HUDEP-2 (cell line): ENCODE data around the gene CHST7.

Experiments
- DNase-seq, 76 experiments: peaks; one replicate each; lab custom pipeline; 2025; ENCODE audit not compliant: unreplicated experiment in 76 of 76; lab: John Stamatoyannopoulos, UW

Gene CHST7

DNA sequence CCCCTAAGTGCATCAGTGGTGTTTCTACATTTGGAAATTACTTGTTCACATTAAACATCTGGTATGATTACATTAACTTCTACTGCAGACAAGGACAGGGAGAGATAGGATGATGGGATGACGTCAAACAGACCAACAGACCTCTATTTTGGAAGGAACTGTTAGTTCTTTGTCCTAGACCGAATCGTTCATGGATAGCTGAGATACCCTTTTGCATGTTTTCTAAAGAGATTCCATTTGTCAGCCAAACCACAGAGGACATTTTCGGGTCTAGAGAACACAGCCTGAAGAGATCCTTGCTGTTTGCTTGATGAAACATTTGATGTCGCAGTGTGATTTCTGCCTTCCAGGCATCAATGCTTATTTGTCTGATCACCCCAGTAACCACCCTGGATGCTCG, 27.7 kb downstream of the CHST7 start:
- no peak for DNase-seq

DNA sequence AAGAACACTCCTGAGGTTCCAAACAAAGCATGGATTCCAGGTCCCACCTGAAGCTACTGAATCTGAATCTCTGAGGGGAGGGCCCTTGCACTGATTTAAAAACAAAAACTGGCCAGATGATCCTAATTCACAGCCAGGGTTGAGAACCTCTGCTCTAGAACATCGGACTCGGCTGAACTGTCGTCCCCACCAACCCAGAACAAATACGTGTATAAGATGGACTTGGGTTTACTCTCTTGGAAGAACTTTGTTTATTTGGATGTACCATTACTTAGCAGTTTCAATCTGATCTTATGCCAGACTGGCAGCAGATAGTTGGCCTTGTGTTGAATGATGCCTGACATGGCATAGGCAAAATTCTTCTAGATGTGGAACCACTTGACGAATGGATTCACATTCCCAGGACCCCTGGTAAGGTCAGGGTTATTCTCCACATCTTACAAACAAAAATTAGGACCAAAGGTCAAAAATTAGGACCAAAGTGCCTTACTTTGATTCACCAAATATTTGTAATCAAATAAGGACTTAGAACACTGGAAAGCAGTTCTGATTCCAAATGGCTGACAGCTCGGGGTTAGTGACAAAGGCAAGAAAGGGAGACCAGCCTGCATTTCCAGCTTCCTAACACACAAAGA, 29.0 kb downstream of the CHST7 start:
- no peak for DNase-seq

DNA sequence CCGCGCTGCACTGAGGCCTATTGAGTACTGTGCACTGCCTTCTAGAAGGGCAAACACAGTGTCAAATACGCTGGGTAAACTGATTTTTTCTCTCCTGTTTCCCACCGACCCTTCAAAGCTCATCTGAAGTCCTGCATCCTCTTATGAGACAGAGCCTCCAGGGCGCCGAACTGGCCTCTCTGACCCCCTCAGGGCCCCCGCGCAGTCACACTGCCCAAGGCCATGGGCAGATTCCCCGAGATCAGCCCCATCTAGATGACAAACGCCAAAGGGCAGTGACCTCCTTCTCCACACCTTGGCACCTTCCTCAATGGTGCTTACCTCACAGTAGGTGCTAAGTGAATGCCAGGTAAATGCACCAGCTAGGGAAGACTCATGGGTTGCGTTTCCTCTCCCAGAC, 34.4 kb downstream of the CHST7 start:
- DNase-seq, result no peak

DNA sequence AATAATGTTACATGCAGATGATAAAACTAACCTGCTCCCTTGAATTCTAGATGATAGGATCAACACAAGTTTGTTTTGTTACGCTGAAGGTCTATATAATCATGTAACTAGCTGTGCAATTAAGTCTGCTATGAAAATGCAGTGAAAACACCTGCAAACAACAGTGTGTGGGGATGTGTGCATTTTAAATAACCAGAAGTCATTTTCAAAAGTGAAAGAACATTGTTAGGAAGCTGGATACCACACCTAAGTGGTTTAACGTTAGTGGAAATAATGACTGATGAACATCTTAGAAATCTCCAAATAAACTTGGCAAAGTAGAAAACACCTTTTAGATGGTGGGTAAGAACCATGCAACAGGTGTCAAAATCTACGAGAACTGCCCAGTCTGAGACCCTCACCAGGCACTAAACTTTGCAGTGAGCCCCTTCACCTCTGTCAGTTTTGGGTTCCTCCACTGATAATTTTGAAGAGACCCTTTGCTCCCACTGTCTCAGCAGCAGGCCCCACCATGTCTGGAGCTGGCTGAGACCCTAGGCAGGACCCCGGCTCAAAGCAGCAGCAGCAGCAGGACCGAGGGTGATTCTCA, 36.6 kb downstream of the CHST7 start:
- no peak for DNase-seq

DNA sequence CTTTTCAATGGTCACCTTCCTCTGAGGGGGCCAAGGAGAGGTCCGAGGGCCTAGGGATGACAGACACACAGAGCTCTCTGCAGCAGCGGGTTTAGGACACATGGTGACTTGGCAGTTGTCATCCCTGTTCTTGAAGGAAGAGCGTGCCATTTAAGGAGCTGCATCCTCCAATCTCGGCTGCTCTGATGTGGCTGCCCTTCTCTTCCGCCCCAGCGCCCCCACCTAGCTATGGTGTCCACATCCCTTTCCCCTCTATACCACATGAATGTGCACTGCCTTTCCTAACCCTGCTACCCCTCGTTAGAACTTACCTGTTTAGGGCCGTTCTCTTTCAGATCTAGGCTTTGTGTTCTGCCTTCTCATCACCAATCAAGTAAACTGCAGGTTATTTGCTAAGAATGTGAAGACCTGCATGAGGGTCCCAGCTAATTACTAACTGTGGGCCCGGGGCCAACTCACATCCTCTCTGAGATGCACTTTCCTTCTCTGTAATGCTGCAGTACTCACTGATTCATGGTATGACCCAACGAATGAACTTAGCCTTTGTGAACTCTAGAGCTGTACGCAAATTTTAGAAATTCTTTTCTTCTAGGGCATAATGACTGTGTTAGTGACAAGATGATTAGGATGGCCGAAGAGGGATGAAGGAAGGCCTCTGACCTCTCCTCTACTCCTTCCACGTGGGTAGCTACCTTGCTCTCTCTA, 38.2 kb downstream of the CHST7 start:
- no peak for DNase-seq

DNA sequence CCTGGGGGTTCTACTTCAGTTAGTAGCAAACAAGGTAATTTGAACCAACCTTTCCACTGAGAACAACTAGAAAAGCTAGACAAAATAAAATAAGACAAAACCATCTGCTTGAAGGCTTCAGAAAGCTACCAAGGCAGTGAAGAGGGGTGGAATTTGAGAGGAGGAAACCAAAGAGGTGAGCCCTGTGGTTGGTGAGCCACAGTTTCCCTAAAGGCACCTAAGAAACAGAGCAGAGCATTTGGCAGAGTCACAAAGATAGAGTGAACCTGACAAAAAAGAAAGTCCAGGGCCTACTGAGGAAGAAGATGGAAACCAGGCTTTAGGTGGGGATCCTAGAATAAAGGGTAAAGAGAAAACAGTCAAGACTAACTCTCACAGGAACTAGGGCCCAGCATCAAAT, 44.3 kb downstream of the CHST7 start:
- no peak for DNase-seq

DNA sequence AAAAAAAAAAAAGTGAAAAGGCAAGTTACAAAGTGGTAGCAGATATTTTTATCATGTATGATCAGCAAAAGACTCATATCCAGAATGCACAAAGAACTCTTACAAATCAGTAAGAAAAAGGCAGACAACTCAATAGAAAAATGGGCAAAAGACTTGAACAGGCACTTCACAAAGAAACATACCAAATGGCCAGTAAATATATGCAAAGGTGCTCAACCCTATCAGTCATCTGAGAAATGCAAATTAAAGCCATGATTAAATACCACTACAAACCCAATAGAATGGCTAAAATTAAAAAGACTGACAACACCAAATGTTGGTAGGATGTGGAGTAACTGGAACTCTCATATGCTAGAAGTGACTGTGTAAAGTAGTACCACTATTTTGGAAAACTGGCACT, 45.4 kb downstream of the CHST7 start:
- DNase-seq, result no peak

DNA sequence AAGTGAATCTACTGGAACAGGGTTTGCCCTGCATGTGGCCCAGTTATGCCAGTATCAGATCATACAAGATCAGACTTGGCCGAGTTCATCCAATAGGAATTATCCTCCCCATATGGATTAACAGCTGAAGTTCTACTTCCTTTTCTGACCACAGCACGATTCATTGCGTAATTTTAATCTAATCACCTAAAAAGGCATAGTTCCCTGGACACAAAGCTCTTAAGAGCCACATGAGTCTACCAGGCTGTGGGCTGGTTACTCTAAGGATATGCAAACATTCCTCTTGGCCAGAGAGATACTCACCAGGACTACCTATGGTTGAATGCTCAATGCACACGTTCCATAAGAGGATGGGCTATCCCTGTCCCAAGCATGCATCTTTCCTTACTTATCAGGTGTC, 46.9 kb downstream of the CHST7 start:
- no peak for DNase-seq

DNA sequence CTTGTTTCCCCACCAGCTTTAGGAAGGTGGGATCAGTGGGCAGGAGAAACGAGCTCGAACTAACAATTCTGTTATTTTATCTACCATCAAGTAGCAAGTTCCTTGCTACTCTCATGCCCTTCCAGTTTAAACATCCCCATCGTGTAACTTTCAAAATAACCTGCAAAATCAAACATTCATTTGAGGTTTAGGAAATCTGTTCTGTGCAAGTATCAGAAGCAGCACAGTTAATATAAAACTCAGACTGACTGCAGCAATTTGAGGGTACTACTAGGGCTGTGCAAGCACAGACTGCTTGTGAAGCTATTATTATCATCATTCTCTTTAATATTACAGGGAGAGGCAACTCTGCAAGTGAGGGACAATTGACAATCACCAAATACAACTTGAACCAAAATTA, 48.0 kb downstream of the CHST7 start:
- no peak for DNase-seq

DNA sequence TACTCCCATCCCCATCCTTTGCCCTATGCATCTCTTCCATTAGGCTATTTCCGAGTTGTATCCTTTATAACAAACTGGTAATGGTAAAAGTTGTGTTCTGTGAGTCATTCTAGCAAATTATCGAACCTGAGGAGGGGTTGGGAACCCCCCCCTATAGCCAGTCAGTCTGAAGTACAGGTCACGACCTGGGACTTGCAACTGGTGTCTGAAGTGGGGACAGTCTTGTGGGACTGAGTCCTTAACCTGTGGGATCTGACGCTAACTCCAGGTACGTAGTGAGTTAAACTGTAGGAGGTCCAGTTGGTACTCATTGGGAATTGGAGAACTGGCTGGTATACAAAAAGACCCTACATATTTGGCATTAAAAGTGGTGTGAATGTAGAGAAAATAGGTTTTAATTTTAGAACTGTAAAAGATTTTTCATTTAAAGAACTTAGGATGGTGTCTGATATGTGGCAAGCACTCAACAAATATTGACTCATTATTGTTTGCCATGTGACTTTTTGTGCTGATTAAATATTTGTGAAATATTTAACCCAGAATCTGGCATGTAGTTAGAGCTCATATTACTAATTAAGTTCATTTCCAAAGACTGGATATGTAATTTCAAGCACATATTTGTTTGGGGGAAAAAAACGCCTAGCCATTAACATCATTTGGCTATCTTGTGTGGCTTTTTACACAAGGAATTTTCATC, 50.7 kb downstream of the CHST7 start:
- no peak for DNase-seq

DNA sequence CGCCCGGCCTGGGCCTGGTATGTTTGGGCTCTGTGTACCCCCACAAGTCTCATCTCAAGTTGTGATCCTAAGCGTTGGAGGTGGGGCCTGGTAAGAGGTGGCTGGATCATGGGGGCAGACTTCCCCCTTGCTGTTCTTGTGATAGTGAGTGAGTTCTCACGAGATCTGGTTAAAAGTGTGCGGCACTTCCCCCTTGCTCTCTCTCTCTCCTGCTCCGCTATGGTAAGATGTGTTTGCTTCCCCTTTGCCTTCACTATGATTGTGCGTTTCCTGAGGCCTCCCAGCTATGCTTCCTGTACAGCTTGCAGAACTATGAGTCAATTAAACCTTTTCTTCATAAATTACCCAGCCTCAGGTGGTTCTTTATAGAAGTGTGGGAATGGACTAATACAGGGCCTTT, 53.0 kb downstream of the CHST7 start:
- no peak for DNase-seq

DNA sequence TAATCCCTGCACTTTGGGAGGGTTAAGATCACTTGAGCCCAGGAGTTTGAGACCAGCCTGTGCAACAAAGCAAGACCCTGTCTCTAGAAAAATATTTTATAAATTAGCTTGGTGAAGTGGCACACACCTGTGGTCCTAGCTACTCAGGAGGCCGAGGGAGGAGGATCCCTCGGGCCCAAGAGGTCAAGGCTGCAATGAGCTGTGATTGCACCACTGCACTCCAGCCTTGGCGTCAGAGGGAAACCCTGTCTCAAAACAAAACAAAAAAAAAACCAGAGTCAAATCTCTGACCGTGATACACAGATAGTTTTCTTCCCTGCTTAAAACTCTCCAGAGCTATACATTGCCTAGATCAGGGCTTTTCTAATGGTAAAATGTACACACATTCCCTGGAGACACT, 53.5 kb downstream of the CHST7 start:
- no peak for DNase-seq

DNA sequence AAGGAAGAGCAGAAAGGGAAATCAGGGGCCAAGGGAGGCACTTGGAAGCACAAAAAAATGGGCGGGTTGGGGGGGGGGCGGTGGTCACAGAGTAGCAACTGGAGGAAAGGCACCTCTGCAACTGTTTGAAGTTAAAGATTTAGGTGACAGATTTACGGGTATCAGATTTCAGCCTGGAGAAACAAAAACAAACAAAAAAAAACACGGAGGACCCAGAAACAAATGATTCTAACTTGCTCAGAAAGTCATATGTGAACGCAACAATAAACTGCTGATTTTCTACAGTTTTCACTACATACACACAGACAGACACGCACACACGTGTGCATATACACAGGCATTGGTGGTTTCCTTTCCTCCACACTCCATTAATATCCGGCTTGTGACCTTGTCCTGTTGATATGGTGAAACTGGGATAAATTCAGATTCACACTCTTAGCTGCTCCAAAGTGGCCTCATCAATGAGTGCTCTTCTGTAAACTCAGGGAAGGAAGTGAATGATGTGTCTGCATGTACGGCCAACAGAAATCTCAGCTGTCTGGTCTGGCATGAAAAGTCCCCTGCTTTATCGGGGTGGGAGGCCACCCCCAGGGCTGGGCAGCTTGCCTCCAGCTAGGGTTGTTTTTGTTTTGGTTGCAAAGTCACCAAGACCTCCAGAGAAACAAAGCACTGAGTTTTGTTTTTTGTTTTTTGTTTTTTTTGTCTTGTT, 54.3 kb downstream of the CHST7 start:
- DNase-seq, result no peak

DNA sequence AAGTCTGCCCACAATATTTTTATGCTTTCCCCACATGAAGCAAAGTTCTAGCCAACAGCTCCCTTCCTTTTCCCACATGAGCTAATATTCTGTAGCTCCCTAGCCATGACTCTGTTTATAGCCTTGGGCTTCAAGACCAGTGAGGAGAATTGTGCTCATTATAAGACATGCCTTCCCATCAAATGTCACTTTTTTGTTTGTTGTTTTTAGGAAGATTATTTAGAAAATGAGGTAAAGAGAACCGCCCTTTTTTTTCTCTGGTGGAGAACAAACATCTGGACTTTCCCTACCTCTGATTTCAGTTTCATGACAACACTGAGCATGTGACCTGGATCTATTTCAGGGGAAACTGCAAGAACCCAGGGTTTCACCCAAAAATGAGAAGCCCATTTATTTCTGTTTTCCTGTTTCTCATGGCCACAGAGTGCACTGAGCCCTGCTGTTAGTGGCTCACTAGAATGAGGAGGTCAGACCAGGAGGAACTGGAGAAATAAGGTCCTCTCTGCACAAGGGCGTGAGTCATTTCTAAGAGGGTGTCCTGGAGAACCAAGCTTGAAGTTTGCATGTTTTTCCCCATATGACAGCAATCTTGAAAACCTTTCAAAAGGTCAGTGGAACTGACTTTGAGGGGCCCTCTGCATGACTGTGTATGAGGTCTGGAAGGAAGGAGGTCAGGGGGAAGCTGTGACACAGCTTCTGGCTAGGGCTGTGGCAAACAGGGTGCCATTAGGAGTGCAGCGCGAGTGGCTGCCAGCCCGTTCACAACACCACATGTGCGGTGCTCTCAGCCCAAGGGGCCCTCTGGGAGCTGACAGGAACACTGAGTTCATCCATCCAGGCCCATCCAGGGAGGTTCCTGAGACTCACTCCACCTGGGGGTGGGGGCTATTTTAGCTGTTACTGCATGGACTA, 55.2 kb downstream of the CHST7 start:
- no peak for DNase-seq

DNA sequence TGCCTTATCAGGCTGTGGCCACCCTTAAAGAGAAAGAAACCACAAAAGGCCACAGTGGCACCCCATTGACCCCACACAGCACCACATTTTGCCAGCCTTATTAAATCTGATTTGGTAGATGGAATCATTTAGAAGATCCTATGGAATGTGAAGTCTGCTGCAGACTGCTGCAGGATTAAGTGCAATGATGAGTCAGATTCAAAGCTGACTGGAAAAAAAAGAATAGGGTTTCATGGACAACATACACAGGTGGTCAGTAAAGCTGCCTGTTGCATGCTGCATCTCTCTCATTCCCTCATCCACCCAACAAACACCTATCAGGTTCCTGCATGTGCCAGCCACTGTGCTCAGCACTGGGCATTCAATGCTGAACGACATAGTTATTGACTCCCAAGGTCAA, 56.6 kb downstream of the CHST7 start:
- DNase-seq, result no peak

DNA sequence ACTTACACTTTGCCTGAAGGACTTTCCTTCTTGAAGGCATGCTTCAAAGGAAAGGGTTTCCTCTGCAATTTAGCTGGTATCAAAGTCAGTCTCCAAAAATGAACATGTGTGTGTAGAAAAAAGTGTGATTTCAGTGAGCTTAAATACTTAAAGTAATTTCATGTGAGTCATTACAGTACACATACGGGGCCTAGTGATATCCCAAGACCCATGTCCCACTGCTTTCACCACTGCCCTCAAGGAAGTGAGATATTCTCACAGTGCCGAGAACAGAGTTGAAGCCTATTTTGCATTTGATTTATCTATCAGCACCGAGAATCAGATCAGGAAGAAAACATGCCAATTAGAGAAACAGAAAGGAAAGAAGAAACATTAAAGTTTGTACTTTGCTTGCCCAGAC, 61.0 kb downstream of the CHST7 start:
- no peak for DNase-seq

DNA sequence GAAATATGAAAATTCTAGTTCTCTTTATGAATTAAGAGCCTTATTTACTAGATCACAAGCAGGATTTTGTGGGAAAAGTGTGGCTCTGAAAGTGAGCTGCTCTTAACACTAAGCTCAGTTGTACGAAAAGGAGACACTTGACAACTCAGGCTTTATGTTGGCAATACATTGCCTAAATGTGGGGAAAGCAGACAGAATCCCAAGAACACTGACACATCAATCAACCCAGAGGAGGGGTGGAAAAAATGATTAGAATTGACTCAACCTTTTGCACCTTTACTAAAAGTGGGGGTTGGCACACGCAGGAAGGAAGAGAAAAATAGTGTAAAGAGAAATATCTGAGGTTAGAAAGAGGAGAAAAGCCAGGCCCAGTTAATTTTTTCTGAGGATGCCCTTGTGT, 61.6 kb downstream of the CHST7 start:
- no peak for DNase-seq

DNA sequence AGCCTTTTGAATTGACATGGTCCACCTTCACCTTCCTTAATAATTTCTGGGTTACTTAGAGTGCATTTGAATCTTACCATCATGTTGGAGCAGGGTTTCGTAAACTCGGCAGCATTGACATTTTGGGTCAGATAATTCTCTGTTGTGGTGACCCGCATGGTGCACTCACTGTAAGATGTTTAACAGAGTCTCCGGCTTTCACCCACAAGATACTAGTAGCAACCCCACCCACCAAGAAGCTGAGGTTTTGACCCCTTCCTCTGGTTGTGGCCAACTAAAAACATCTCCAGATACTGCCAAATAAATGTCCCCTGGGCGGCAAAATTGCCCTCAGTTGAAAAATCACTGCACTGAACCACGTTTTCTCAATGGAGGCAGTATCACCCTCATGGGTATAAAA, 62.7 kb downstream of the CHST7 start:
- DNase-seq, result no peak

DNA sequence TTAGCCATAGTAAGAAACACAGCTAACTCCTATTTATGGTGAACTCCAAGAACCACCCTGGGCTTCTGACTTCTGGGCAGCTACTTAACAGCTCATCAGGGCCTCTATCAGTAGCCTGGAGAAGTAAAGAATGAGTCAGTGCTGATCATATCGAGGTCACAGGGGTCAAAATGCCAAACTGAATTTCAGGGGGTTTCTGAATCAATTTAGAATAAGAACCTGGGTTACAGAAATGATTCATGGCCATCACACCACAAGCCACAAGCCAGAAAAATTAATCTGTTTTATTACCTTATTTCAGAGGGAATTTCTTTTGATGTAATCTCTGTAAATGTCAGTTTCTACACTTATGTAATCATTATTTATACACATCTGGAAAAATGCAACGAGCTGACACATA, 64.4 kb downstream of the CHST7 start:
- peak in 9 of 76 experiments; percentile 0 to 13 (median 1) for DNase-seq

DNA sequence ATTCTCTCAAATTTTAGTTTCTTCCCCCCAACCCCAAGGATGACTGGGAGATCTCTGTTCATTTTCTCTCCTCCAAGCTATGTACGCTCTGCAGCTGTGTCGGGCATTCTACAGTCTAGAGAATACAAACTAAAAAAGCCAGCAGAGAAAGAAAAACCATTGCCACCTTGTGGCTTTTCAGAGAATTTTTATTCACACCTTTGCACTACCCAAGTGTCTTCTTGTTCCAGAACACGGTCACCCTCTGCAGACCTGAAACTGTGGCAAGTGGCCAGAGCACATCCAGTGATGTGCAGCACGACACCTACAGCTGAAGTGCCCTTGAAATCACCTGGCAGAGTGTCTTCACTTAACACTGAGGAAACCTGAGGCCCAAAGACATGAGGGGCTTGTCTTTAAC, 68.6 kb downstream of the CHST7 start:
- DNase-seq, result peak in 2 of 76 experiments; percentile 0 to 1
